GM19452 (cell line): Measurements from ENCODE around the gene TMEM121.
A peak's percentile ranks its signal among the peaks of the same experiment; 100 is the strongest.

ENCODE experiments used
- ATAC-seq: cut with Tn5 transposase; IDR thresholded peaks from one replicate; pipeline ENCODE4 v1.9.1; 2021; ENCODE audit not compliant: unreplicated experiment

The TMEM121 gene

GRCh38 chr14:105486974-105487448 is 39.4 kb upstream of the TMEM121 start:
- ATAC-seq, result no peak

- ATAC-seq, result no peak
Measured at GRCh38 chr14:105487449-105487985, 38.9 kb upstream of the TMEM121 start.

GRCh38 chr14:105487986-105488777 is 38.2 kb upstream of the TMEM121 start:
- no peak for ATAC-seq

GRCh38 chr14:105488781-105489541 is 37.4 kb upstream of the TMEM121 start:
- ATAC-seq, result no peak

- no peak for ATAC-seq
Measured at GRCh38 chr14:105489542-105490266, 36.7 kb upstream of the TMEM121 start.

- ATAC-seq, result peak; percentile 2
Measured at GRCh38 chr14:105490267-105490571, 36.2 kb upstream of the TMEM121 start.

- peak; percentile 67 for ATAC-seq
Measured at GRCh38 chr14:105490572-105491365, 35.6 kb upstream of the TMEM121 start, which contains the start of gene TEDC1. Gene TEDC1, plus strand, starts transcription at chr14:105491246. Its CDS starts 130 bp downstream, at chr14:105491376.

- ATAC-seq, result no peak
Measured at GRCh38 chr14:105491366-105491973, 34.9 kb upstream of the TMEM121 start.

GRCh38 chr14:105492031-105492970 is 34.1 kb upstream of the TMEM121 start:
- ATAC-seq, result no peak

GRCh38 chr14:105492971-105493871 is 33.2 kb upstream of the TMEM121 start:
- no peak for ATAC-seq

- ATAC-seq, result no peak
Measured at GRCh38 chr14:105493921-105494605, 32.3 kb upstream of the TMEM121 start.

- ATAC-seq, result no peak
Measured at GRCh38 chr14:105494606-105494929, 31.8 kb upstream of the TMEM121 start.

GRCh38 chr14:105495101-105495989 is 31.0 kb upstream of the TMEM121 start:
- ATAC-seq, result no peak

- no peak for ATAC-seq
Measured at GRCh38 chr14:105495990-105496830, 30.2 kb upstream of the TMEM121 start.

- ATAC-seq, result no peak
Measured at GRCh38 chr14:105496831-105497591, 29.4 kb upstream of the TMEM121 start.
